T-helper 17 cell (primary cell): Measurements from ENCODE around the gene DIP2C. TPM values are rescaled to one million over a fixed set of nuclear protein-coding genes. Genes with fewer than 3 reads are reported as not detected.
"Not testable (repeated sequence)": the region's sequence is repeated elsewhere in the genome, so short reads cannot be mapped to it uniquely, and the experiment has no call there.

Experiments
- ATAC-seq: fragments of 150-1000 bp; cut with Tn5 transposase; 2 replicates; pipeline ENCODE4 v1.10.0; 2021; ENCODE audit warnings: mild to moderate bottlenecking, moderate library complexity
- DNase-seq, 3 donors: peaks; one replicate each; pipeline versions ENCODE4 v3.0.0 to v3.0.0-alpha.2; 2020 to 2021
- H3K9me3 ChIP-seq: one replicate; pipeline ENCODE4 v1.7.0; 2013; ENCODE audit warnings: low read length, mild to moderate bottlenecking; ENCODE audit not compliant: control insufficient read depth, poor library complexity, severe bottlenecking
- H3K27ac Mint-ChIP-seq: one replicate; pipeline ENCODE4 v1.8.0; 2022; ENCODE audit warnings: mild to moderate bottlenecking, moderate library complexity, mixed read lengths
- H3K27me3 Mint-ChIP-seq: one replicate; pipeline ENCODE4 v1.8.0; 2022; ENCODE audit warnings: mixed read lengths
- H3K36me3 Mint-ChIP-seq: one replicate; pipeline ENCODE4 v1.8.0; 2022; ENCODE audit warnings: low read depth, mixed read lengths
- H3K4me1 Mint-ChIP-seq: one replicate; pipeline ENCODE4 v1.8.0; 2022; ENCODE audit warnings: mild to moderate bottlenecking, mixed read lengths
- H3K4me3 Mint-ChIP-seq: one replicate; pipeline ENCODE4 v1.8.0; 2022; ENCODE audit warnings: mild to moderate bottlenecking, moderate library complexity, mixed read lengths
- total RNA-seq, 4 donors: library from RNA in 2 of 4; stranded (reverse) in 2 of 4; gene quantifications; one replicate each; pipeline ENCODE4 v1.2.3 and lab custom pipeline; 2022 to 2026

Gene DIP2C
- total RNA-seq, 2 donors from 2014 or later, result 4.1 to 6.0 TPM

GRCh38 chr10:347774-348173 lies 341.7 kb downstream of the DIP2C start:
- not testable (repeated sequence) for H3K27ac Mint-ChIP-seq, ATAC-seq, H3K27me3 Mint-ChIP-seq, H3K36me3 Mint-ChIP-seq, H3K4me3 Mint-ChIP-seq, DNase-seq, H3K4me1 Mint-ChIP-seq, H3K9me3 ChIP-seq

GRCh38 chr10:347190-347589 lies 342.3 kb downstream of the DIP2C start:
- DNase-seq, H3K27ac Mint-ChIP-seq, H3K4me1 Mint-ChIP-seq, H3K9me3 ChIP-seq, ATAC-seq, H3K36me3 Mint-ChIP-seq, H3K4me3 Mint-ChIP-seq, H3K27me3 Mint-ChIP-seq: not testable (repeated sequence)

- no peak for ATAC-seq
- H3K9me3 ChIP-seq, result no peaks in the 10 kb centered on the region
- Mint-ChIP-seq H3K36me3 (no peaks in the 10 kb centered on the region), H3K4me3 (no peak overlapping the region), H3K27me3 (no peaks in the 10 kb centered on the region), H3K27ac (no peak overlapping the region), H3K4me1 (peaks cover 4% of the 10 kb centered on the region)
- DNase-seq, result no peak
Observed at GRCh38 chr10:344582-345200, 344.8 kb downstream of the DIP2C start.

GRCh38 chr10:343231-344220 lies 345.9 kb downstream of the DIP2C start:
- Mint-ChIP-seq H3K4me1 (peaks cover 2% of the 10 kb centered on the region), H3K27me3 (no peaks in the 10 kb centered on the region), H3K4me3 (no peak overlapping the region), H3K36me3 (no peaks in the 10 kb centered on the region), H3K27ac (no peak overlapping the region)
- ATAC-seq (no peak), DNase-seq (no peak)
- H3K9me3 ChIP-seq, result no peaks in the 10 kb centered on the region

GRCh38 chr10:341081-341740 lies 348.3 kb downstream of the DIP2C start:
- H3K9me3 ChIP-seq, result no peaks in the 10 kb centered on the region
- Mint-ChIP-seq H3K36me3 (peaks cover 9% of the 10 kb centered on the region), H3K27me3 (no peaks in the 10 kb centered on the region), H3K4me3 (no peak overlapping the region), H3K4me1 (peaks cover 4% of the 10 kb centered on the region), H3K27ac (no peak overlapping the region)
- ATAC-seq, result no peak
- DNase-seq, result no peak

GRCh38 chr10:340646-341045 lies 348.8 kb downstream of the DIP2C start:
- Mint-ChIP-seq H3K36me3 (peaks cover 9% of the 10 kb centered on the region), H3K4me3 (no peak overlapping the region), H3K27ac (no peak overlapping the region), H3K27me3 (no peaks in the 10 kb centered on the region), H3K4me1 (peaks cover 4% of the 10 kb centered on the region)
- DNase-seq (no peak), ATAC-seq (no peak)
- H3K9me3 ChIP-seq, result no peaks in the 10 kb centered on the region

- H3K36me3 Mint-ChIP-seq, result peaks cover 9% of the 10 kb centered on the region
- peaks cover 7% of the 10 kb centered on the region for H3K4me1 Mint-ChIP-seq
- DNase-seq (no peak), ATAC-seq (no peak)
- no peaks in the 10 kb centered on the region for H3K9me3 ChIP-seq
- no peaks in the 10 kb centered on the region for H3K27me3 Mint-ChIP-seq
- no peak overlapping the region for H3K4me3 Mint-ChIP-seq
- H3K27ac Mint-ChIP-seq, result no peak overlapping the region
Observed at GRCh38 chr10:339038-339391, 350.5 kb downstream of the DIP2C start.

- H3K27ac Mint-ChIP-seq, result no peak overlapping the region
- H3K4me3 Mint-ChIP-seq, result no peak overlapping the region
- DNase-seq, result no peak
- H3K36me3 Mint-ChIP-seq, result peaks cover 9% of the 10 kb centered on the region
- no peaks in the 10 kb centered on the region for H3K9me3 ChIP-seq
- H3K27me3 Mint-ChIP-seq, result no peaks in the 10 kb centered on the region
- H3K4me1 Mint-ChIP-seq, result peaks cover 12% of the 10 kb centered on the region
- no peak for ATAC-seq
Observed at GRCh38 chr10:338171-339037, 351.1 kb downstream of the DIP2C start.

- H3K27ac Mint-ChIP-seq, result no peak overlapping the region
- DNase-seq (no peak), ATAC-seq (no peak)
- H3K4me1 Mint-ChIP-seq, result peaks cover 18% of the 10 kb centered on the region
- no peaks in the 10 kb centered on the region for H3K27me3 Mint-ChIP-seq
- H3K9me3 ChIP-seq, result no peaks in the 10 kb centered on the region
- peaks cover 9% of the 10 kb centered on the region for H3K36me3 Mint-ChIP-seq
- H3K4me3 Mint-ChIP-seq, result no peak overlapping the region
Observed at GRCh38 chr10:336247-336646, 353.2 kb downstream of the DIP2C start.

GRCh38 chr10:335151-335800 lies 354.2 kb downstream of the DIP2C start:
- DNase-seq, result no peak
- Mint-ChIP-seq H3K4me1 (peaks cover 18% of the 10 kb centered on the region), H3K27ac (no peak overlapping the region), H3K27me3 (no peaks in the 10 kb centered on the region), H3K36me3 (peaks cover 9% of the 10 kb centered on the region), H3K4me3 (no peak overlapping the region)
- ATAC-seq, result no peak
- H3K9me3 ChIP-seq, result no peaks in the 10 kb centered on the region

- Mint-ChIP-seq H3K4me1 (peaks cover 20% of the 10 kb centered on the region), H3K27ac (no peak overlapping the region), H3K4me3 (no peak overlapping the region), H3K36me3 (no peaks in the 10 kb centered on the region), H3K27me3 (no peaks in the 10 kb centered on the region)
- ATAC-seq (no peak), DNase-seq (no peak)
- no peaks in the 10 kb centered on the region for H3K9me3 ChIP-seq
Observed at GRCh38 chr10:331186-331585, 358.3 kb downstream of the DIP2C start.

- ATAC-seq (peak; percentile 35), DNase-seq (no peak)
- Mint-ChIP-seq H3K4me1 (peaks cover 22% of the 10 kb centered on the region), H3K36me3 (no peaks in the 10 kb centered on the region), H3K27me3 (no peaks in the 10 kb centered on the region), H3K27ac (peak overlapping the region; percentile 91), H3K4me3 (peak overlapping the region; percentile 73)
- no peaks in the 10 kb centered on the region for H3K9me3 ChIP-seq
Observed at GRCh38 chr10:329361-330099, 359.9 kb downstream of the DIP2C start.
